ENCODE data around the gene SLC22A31.

Gene SLC22A31

DNA sequence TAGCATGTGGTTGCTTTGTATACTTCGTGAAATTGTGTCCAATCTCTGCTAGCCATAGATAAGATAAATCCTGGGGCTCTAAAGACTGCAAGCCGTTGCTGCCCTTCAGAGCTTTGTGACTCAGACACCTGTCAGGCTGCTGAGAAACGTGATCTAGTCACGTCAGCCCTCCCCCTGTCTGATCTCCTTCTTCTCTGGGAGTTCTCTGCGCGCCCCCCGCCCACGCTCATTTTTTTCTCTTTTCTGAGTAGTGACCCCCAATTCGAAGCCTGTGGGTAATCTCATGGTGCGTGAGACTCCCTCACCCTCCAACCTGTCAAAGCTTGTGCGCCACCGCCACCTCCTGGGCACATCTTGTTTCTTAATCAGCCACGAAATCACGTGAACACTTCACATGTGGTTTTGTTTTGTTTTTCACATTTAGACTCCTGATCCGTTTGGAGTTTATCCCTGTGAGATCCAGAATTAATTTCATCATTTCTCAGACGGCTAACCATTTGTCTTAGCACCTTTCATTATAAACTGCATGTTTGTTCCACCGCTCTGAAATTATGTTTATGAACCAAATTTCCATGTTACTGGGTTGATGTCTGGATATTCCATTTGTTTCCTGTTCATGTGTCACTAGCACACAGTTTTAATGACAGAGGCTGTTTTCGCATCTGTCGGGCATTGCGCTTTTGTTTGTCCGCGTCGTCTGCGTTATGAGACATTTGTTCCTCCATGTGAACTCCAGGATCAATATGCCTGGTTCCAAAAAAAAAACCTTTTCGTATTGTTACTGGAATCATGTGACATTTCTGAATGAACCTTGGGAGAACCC, 16.2 kb upstream of the SLC22A31 start:
- DNase-seq = no peak

DNA sequence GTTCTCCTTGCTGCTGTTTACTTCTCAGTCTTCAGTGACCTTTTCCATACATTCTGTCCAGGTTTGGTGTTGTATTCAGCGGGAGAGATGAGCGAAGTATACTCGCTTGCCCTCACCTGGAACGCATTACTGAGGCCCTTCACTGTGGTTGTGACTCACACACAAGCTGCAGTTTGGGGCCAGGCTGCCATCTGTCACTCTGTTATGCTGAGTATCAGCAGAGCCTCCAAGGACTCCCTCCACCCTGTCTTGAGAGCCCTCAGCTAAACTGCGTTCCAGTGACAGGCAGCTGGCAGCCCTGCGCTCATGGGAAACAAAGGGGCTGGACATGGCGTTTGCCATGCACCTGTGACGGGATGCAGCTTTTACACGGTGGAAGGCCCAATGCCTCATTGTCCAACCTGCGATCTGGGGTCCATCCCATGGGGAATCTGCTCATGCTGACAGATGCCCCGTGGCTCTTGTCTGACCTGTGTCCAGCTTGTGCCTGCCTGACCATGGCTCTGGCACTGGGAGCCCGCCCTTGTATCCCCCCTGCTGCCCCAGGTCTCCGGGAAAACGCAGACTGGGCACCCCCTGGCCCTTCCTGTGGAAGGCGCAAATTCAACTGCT, 10.7 kb upstream of the SLC22A31 start:
- DNase-seq = peak; percentile 90

DNA sequence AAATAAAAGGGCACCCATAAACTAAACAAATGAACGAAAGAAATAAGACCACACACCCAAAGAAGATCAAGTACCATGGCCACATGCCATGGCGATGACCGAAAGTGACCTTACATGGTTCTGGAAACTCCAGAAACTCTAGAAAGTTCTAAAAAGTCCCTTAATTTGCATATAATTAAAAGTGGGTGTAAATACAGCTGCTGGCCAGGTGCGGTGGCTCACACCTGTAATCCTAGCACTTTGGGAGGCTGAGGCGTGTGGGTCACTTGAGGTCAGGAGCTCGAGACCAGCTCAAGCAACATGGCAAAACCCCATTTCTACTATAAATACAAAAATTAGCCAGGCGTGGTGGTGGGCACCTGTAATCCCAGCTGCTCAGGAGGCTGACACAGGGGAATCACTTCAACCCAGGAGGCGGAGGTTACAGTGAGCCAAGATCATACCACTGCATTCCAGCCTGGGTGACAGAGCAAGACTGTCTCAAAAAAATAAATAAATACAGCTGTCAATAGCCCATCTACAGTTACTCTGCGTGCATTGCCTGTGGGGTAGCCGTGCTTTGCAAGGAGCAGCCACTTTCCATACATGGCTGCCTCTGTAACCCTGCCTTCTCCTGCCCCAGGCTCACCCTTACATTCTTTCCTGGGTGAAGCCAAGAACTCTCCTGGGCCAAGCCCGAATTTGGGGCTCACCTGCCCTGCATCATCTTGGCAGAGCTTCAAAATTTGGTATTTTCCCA, 10.0 kb upstream of the SLC22A31 start:
- DNase-seq = no peak

DNA sequence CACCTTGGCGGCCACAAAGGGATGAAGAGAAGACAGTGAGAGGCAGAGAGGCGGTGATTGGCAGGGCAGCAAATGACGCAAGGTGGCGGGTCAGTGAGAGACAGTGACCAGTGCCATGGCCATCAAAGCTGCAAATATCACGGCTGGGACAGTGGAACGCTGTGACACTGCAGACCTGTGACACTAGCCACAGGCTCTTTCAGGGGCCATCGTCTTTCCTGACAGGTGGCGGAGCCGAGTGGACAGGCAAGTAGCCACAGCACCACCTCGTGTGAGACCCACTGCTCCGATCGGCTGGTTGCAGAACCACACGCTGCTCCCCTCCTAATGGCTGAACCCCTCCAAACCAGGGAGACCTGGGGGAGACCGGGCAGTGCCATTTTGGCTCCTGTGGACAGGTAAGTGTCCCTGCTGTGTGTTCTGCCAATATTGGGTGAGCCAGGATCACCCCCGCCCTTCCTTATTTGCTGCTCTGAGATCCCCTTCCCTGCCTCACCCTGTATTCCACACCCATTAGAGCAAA, 9.2 kb upstream of the SLC22A31 start:
- DNase-seq = no peak

DNA sequence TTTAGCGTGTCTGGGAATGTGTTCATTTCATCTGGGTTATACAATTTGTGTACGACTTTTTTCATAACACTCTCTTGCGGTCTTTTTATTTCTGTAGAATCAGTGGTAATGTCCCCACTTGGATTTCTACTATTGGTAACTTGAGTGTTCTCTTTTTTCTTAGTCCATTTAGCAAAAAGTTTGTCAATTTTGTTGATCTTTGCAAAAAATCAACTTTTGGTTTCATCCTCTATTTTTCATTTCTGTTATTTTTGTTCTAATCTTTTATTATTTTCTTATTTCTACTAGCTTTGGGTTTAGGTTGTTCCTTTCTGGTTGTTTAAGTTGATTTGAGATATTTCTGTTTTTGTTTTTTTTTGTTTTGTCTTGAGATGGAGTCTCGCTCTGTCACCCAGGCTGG, 7.7 kb upstream of the SLC22A31 start:
- DNase-seq = no peak

DNA sequence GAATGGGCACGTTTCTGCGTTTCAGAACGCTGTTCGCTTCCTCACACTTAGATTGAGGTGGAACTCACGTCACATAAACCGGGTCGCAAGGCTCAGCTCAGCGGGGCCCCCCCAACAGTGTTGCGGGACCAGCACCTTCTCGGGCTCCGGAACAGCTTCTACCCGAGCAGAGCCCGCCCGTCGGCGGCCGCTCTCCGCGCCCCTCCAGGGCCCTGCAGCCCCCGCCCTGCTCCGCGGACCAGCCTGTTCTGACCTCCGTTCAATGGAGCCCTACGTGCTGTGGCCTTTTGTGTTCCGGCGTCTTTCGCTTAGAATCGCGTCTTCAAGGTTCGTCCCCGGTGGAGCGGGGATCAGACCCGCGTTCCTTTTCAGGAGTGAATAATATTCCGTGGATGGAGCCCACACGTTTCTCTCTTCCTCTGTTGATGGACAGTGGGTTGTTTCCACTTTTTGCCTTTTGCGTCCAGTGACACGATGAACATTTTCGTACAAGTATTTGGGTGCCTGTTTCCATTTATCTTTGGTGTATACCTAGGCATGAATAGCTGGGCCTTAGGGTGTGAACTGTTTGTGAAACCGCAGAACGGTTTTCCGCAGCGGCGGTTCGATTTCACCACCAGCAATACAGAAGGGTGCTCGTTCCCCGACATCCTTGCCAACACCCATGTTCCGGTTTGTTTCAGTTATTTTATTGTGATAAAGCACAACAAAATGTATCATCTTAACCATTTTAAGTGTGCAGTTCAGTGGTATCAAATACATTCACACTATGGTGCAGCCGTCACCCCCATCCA, 2.3 kb upstream of the SLC22A31 start:
- no peak for DNase-seq

DNA sequence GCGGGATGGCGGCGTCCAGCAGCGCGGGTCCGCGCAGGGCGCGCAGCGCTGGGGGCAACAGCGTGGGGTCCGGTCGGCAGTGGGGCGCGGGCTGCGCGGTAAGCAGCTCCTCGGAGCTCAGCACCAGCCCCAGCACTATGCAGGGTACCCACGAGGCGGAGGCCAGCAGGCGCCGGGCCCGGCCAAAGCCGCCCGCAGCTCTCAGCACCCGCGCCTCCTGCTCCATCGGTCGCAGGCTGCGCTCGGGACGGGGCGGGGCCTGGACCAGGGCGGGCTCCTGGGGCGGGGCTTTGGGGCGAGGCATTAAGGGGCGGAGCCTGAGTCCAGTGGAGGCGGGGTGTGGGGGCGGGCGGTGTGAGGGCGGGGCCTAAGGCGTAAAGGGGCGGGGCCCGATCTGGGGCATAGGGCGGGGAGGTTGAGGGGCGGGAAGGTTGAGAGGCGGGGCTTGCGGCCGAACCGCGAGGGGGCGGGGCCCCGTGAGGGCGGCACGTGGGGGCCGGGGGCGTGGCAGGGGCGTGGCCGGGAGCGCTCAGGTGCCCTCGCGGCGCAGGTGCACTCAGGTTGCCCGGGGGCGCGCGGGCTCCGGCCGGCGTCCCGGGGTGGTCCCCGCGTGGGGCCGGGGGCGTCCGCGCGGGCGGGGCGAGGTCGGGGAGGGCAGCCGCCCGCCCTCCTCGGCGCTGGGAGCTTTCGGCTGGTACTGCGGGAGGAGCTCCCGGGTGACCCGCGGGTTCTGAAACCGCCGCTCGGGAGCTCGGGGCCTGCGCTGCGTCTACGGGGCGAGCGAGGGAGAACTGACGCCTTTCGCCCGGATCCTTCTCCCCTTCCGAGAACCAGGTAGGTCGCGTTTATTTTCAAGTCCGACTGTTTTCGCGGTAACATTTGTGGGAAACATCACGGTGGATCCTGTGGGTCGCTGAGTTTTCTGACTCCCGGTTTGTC, 1.4 kb upstream of the SLC22A31 start:
- DNase-seq = no peak

DNA sequence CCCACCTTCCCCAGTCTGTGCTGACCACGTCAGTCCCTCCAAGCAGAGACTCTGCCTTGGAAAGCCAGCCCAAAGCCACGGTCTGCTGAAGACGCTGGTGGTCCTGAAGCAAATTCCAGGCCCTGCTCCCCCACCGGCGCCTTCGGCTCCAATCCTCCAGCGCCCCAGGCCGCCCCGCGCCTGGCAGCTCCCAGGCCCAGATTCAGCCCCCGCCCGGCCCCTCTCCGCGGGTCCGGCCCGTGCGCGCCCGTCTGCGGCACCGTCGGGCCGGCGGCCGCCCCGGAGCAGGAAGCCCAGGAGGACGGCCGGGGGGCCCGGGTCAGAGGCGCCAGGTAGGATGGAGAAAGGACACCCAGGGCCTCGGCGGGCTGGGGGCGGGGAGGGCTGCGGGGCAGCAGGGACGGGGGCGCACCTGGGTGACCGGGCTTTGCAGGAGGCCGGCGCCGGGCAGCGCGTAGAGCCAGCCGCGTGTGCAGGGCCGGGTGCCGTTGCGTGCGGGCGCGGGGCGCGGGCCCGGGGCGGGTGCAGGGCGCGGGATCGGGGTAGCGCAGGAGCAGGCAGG, 594 bp upstream of the SLC22A31 start:
- DNase-seq = no peak

DNA sequence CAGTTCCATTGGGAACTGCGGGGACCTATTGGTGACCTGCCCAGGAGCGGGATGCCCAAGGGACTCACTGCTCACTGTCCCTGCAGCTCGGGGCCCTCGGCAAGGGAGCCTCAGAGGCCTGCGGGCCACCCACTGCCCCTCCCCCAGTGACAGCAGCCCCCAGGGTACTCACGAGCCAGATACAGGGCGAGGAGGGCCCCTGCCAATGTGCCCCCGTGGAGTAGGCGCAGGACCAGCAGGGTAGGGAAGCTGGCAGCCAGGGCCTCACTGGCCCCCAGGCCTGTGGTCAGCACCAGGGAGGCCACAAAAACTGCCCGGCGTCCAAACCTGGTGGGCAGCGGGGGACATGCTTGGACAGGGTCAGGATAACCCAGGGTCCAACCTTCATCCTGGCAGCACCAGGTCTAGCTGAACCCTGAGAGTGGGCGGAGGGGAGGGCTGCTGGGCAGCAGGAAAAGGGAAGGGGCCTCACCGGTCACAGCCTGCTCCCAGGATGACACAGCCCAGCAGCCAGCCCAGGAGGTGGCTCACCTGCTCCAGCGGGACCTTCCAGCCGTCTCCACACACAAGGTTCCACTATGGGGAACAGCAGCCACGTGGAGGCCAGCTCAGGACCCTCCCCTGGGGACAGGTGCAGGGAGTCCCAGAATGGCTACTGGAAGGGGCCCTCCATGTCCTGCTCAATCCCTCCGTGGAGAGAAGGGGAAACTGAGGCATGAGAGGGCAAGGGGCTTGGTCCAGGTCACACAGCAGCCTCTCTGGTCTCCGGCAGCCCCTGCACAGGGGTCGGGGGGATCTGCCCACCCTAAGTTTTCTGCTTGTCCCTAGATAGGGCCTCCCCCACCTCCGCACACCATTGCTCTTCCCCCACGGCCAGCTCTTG, 855 bp downstream of the SLC22A31 start:
- no peak for DNase-seq

DNA sequence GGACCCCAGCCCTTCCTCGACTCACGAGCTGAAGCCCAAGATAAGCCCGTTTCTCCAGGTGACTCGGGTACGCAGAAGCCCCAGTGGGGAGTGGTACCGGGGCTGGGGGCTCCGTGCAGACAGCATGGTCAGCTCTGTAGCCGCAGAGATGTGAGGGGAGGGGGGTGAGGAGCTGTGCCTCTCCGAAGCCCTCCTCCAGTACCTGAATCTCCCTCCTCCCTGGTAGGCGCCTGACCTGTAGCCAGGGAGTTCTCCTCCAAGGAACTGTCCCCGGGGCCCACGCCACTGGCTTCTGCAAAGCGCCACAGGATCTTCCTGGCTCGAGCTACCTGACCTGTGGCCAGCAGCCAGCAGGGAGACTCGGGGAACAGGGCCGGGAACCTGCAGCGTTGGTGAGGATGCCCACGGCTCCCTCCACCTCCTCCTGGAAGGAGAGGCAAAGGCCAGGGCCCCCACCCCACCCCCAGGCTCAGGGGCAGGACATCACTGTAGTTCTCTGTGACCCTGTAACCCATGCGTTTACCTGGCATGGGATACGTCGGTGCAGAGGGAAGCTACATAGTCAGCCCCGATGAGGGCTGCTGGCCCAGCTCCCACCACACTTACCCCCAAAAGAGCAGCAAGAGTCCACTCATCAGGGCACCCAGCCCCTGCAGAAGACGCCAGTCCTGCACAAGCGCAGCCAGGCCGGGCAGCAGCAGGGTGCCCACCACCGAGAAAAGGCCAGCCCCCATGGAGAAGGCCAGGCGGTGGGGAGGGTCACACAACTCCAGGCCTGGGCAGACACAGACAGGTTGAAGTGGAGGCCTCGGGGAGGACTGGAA, 1.7 kb downstream of the SLC22A31 start:
- DNase-seq = no peak

DNA sequence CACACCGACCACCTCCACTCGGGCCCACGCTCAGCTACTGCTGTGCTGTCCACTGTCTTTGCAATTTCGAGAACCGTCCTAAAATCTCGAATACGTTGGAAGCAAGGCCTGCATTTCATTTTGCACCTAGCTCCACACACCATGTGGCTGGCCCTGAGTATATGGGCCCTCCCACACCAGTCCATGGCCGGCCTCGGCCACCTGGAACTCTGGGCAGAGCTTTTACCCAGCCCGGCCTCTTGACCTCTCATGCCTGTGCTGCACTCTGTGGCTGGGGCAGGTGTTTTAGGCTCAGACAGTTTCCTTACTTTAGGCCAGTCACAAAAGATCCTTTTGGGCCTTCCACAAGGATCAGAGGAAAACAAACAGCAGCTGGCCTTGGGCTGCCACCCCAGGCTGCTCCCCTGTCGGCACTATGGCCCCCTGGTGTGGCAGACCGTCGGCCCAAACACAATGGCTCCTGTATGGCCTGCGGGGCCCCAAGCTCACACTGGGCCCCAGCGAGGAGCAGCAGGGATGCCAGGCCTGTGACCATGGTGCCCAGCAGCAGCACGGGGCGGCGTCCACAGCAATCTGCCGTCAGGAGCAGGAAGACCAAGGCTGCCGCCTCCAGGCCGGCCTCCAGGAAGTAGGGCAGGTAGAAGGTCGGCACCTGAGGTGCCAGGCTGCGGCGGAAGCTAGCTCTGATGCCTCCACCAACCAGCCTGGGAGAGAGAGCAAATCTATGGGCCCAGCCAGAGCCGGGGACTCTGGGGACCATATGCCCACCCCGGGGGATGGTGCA, 2.5 kb downstream of the SLC22A31 start:
- DNase-seq = no peak

DNA sequence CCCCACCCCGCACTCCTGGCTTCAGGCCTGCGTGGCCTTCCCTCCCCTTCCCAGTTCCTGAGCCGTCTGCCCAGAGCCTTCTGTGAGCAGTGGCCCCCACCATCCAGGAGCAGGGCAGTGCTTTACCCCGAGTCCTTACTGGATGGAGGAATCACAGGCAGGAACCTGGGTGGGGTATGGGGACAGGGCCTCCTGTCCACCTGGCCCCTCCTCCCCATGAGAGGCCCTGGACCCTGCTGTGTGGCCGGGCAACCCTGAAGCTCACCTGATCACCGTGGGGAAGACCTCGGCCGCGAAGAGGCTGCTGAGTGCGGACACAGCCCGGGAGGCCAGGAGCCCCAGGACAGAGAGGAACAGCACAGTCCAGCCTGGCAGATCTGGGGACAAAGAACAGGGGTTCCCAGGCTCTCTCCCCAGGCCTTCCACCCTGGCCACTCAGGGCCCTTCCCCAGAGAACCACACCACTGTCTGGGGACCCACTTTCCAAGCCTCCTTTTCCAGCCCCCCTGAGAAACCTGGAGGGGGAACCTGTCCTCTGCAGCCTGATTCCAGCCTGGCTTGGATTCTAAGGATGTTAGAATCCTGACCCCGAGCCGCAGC, 3.2 kb downstream of the SLC22A31 start:
- no peak for DNase-seq

DNA sequence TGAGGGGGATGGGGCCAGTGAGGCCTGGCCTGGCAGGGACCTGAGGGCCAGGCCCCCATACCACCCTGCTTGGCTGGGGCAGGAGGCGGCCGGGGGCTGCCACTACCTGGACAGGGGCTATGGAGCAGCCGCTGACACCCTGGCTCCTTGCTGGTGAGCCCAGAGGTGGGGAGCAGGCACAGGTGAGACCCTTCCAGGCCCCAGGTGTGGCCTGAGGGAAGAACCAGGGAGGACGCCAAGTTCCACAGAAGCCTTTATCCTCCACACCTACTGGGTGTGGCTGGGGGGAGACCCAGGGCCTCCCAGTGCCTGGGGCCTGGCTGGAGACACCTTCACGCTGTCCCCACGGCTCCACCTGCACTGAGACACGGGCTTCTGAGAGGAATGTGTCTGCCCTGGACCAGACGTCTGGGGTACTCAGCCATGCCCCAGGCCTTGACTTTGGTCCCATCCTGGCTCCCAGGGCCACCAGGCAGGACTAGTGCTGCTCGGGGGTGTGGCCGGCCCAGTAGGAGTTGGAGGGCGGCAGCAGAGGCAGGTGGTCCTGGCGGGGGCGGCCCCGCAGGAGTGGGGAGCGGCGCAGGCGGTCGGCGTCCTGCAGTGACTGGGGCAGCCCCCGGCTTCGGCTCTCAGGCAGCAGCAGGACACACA, 4.7 kb downstream of the SLC22A31 start:
- no peak for DNase-seq

DNA sequence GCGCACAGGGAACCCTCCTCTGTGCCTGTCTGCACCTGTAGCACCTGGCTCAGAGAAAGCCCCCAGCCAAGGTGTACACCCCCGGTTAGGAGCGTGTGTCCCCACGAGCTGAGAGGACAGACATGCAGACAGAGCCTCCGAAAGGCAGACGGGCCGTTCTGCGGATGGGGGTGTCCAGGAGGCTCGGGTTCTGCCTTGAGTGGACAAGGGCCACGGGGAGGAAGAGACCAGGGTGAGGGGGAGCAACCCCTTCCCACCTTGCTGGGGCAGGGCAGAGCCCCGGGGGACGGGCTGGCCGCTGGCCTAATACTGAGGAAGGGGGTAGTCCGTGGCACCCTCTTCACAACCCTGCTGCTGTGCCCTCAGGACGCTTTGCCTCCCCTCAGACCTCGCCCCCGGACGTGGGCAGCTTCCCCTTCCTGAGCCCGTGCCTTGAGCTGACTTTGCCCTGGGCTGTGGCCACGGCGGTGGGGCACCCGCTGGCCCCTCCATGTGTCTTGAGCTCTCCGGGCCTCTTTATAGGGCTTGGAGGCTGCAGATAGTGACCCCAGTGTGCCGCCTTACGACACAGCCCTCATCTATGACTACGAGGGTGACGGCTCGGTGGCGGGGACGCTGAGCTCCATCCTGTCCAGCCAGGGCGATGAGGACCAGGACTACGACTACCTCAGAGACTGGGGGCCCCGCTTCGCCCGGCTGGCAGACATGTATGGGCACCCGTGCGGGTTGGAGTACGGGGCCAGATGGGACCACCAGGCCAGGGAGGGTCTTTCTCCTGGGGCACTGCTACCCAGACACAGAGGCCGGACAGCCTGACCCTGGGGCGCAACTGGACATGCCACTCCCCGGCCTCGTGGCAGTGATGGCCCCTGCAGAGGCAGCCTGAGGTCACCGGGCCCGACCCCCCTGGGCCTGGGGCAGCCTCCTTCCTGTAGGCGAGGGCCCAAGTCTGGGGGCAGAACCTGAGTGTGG, 5.7 kb downstream of the SLC22A31 start:
- DNase-seq = no peak

DNA sequence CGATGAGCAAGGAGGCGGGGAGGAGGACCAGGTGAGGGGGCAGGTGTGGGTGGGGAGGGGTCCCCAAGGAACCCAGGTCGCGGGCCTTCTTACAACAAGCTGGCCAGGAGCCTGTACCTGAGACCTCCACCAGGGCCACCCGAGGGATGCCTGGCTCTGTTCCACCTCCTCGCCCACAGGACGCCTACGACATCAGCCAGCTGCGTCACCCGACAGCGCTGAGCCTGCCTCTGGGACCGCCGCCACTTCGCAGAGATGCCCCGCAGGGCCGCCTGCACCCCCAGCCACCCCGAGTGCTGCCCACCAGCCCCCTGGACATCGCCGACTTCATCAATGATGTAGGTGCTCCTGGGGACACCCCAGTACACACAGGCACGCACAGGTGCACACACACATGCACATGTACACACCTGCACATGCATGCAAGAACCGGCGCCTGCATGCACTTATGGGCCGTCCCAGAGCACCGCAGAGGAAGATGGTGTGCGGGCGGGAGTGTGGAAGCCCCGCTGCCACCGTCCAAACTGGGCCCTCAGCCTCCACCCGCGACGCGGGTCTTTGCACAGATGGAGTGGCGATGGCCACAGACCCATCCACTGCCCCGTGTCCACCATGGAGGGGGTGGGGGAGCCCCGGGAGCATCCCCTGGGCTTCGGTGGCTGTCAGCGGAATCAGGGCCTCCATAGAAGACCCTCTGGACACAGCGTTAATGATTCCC, 6.6 kb downstream of the SLC22A31 start:
- no peak for DNase-seq
